NCI-H1417 (cell line): Measurements from ENCODE around the gene SEL1L3.

Experiments used
- DNase-seq, 3 experiments: peaks; one replicate each; lab custom pipeline; 2025; lab: John Stamatoyannopoulos, UW

SEL1L3 gene

GRCh38 chr4:25847329-25847728 is 15.5 kb downstream of the SEL1L3 start:
- no peak for DNase-seq

- no peak for DNase-seq
Measured at GRCh38 chr4:25845841-25846653, 16.7 kb downstream of the SEL1L3 start.

- DNase-seq = no peak
Measured at GRCh38 chr4:25844961-25845712, 17.7 kb downstream of the SEL1L3 start.

- DNase-seq = no peak
Measured at GRCh38 chr4:25843340-25844097, 19.3 kb downstream of the SEL1L3 start.

- no peak for DNase-seq
Measured at GRCh38 chr4:25842229-25842845, 20.5 kb downstream of the SEL1L3 start.

GRCh38 chr4:25839687-25840086 is 23.1 kb downstream of the SEL1L3 start:
- no peak for DNase-seq

- no peak for DNase-seq
Measured at GRCh38 chr4:25839233-25839632, 23.6 kb downstream of the SEL1L3 start.

GRCh38 chr4:25838526-25838925 is 24.3 kb downstream of the SEL1L3 start:
- no peak for DNase-seq

GRCh38 chr4:25837107-25837506 is 25.7 kb downstream of the SEL1L3 start:
- DNase-seq = no peak

GRCh38 chr4:25835384-25835783 is 27.4 kb downstream of the SEL1L3 start:
- DNase-seq = no peak

- DNase-seq = no peak
Measured at GRCh38 chr4:25834411-25835107, 28.2 kb downstream of the SEL1L3 start.

GRCh38 chr4:25830548-25830947 is 32.2 kb downstream of the SEL1L3 start:
- peak in 1 of 3 experiments; percentile 81 for DNase-seq

GRCh38 chr4:25827897-25828296 is 34.9 kb downstream of the SEL1L3 start:
- no peak for DNase-seq

- no peak for DNase-seq
Measured at GRCh38 chr4:25827373-25827772, 35.4 kb downstream of the SEL1L3 start.

GRCh38 chr4:25826074-25826752 is 36.6 kb downstream of the SEL1L3 start:
- peak in 1 of 3 experiments; percentile 40 for DNase-seq

GRCh38 chr4:25823632-25824031 is 39.2 kb downstream of the SEL1L3 start:
- peak in 2 of 3 experiments; percentile 3 to 37 for DNase-seq

GRCh38 chr4:25821899-25822298 is 40.9 kb downstream of the SEL1L3 start:
- DNase-seq = no peak

GRCh38 chr4:25821267-25821666 is 41.5 kb downstream of the SEL1L3 start:
- no peak for DNase-seq

- no peak for DNase-seq
Measured at GRCh38 chr4:25818876-25819275, 43.9 kb downstream of the SEL1L3 start.

GRCh38 chr4:25818371-25818871 is 44.4 kb downstream of the SEL1L3 start:
- no peak for DNase-seq
